Measurements from ENCODE around the gene SVOP. TPM values are rescaled to one million over a fixed set of nuclear protein-coding genes. Genes with fewer than 3 reads are reported as not detected.

SVOP gene
- total and polyA plus RNA-seq, 2 of the 8 experiments (the other 6 are each of a cell fraction or from before 2014, with no cell fraction given): 0.06 TPM; not detected in 1

DNA sequence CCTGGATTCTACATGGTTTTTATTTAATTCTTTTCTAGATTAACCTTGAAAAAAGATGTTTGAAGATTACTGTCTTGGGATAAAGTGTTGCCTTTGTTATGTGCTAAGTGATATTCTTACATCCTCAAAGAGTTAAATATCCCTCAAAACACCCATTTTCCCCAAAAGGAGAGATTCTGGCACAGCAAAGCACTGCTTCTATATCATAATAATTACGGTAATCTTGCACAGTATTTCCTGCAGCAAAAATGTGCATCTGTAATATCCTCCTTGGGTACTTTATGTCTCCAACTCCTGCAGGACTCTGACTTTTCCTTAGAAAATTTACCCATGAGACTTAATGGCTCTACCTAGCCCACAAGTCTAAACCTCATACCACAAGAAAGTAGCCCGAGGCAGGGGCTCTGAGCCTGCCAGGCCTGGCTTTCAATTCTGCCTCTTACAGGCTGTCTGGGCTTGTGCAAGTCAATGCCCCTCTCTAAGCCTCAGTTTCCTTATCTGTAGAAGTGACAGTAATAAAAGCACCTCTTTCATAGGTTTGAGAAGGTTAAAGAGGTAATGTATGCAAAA, 45.8 kb downstream of the SVOP start (continued):
- peak; percentile 98 for TF ChIP-seq CHD7 (IDR thresholded peaks at IDR 0.05; ENCODE audit: insufficient replicate concordance, low read length)
